KMS-11 (cell line): Measurements from ENCODE around the gene ART5.

Source experiments
- H2AFZ ChIP-seq: fragments of 200-600 bp; sonication (generic); 2 replicates; pipeline ENCODE4 v1.6.1; 2016; ENCODE audit warnings: antibody characterized with exemption, mixed run types, low read depth
- H3K27ac ChIP-seq: fragments of 200-600 bp; sonication (generic); 2 replicates; pipeline ENCODE4 v1.6.1; 2016; ENCODE audit warnings: mild to moderate bottlenecking, mixed run types
- H3K27me3 ChIP-seq: fragments of 200-600 bp; sonication (generic); 2 replicates; pipeline ENCODE4 v1.6.1; 2017; ENCODE audit warnings: mild to moderate bottlenecking, low read depth, mixed run types, moderate library complexity; ENCODE audit not compliant: insufficient read depth
- H3K36me3 ChIP-seq: fragments of 200-600 bp; sonication (generic); 2 replicates; pipeline ENCODE4 v1.6.1; 2017; ENCODE audit warnings: mild to moderate bottlenecking, mixed run types; ENCODE audit not compliant: insufficient read depth
- H3K4me1 ChIP-seq: fragments of 200-600 bp; sonication (generic); 2 replicates; pipeline ENCODE4 v1.6.1; 2016; ENCODE audit warnings: mild to moderate bottlenecking, low read depth, mixed run types; ENCODE audit not compliant: poor library complexity, severe bottlenecking
- H3K4me2 ChIP-seq: fragments of 200-600 bp; sonication (generic); 2 replicates; pipeline ENCODE4 v1.7.0; 2016; ENCODE audit warnings: mild to moderate bottlenecking, mixed run types
- H3K4me3 ChIP-seq: fragments of 200-600 bp; sonication (generic); IDR thresholded peaks from 2 replicates; pipeline ENCODE4 v1.6.1; 2017; ENCODE audit warnings: low read depth, low read length, mixed read lengths; ENCODE audit not compliant: insufficient read depth
- H3K79me2 ChIP-seq: fragments of 200-600 bp; sonication (generic); 2 replicates; pipeline ENCODE4 v1.6.1; 2016; ENCODE audit warnings: low read depth, mixed run types; ENCODE audit not compliant: insufficient read depth
- H3K9ac ChIP-seq: fragments of 200-600 bp; sonication (generic); 2 replicates; pipeline ENCODE4 v1.6.1; 2016; ENCODE audit warnings: mild to moderate bottlenecking, mixed run types
- H4K20me1 ChIP-seq: fragments of 200-600 bp; sonication (generic); 2 replicates; pipeline ENCODE4 v1.6.1; 2016; ENCODE audit warnings: mild to moderate bottlenecking, mixed run types; ENCODE audit not compliant: insufficient read depth
- CTCF ChIP-seq: fragments of 200-600 bp; sonication (generic); conservative IDR thresholded peaks from 2 replicates; pipeline ENCODE4 v1.6.1; 2017; ENCODE audit warnings: low read depth, mild to moderate bottlenecking, antibody characterized with exemption, low read length, moderate library complexity, mixed read lengths

Gene ART5

DNA sequence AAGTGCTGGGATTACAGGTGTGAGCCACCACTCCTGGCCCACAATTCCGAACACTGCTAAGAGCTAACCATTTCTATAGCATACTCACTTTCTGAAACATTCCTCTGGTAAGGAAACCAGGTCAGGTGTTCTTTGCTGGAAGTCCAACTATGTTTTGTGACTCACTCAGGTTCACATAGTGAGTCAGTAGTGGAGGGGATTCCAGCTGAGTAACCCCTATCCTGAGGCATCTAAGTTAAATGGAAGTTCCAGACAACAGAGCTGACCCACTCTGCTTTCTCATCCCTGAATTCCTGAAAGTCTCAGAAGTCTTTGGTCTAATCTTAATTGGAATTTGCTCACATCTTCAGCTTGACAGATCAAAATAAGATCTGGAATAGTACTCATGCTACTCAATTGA lies 32.4 kb upstream of the ART5 start:
- Histone ChIP-seq H3K4me2 (no peak overlapping the region), H3K4me1 (no peaks in the 10 kb centered on the region), H3K4me3 (no peak overlapping the region), H3K9ac (no peak overlapping the region), H3K27me3 (no peaks in the 10 kb centered on the region), H4K20me1 (no peaks in the 10 kb centered on the region), H3K79me2 (no peaks in the 10 kb centered on the region), H3K27ac (no peak overlapping the region), H2AFZ (no peak overlapping the region), H3K36me3 (peaks cover 1% of the 10 kb centered on the region; the same call in 1 of the 2 replicates)
- no peak for TF ChIP-seq CTCF

DNA sequence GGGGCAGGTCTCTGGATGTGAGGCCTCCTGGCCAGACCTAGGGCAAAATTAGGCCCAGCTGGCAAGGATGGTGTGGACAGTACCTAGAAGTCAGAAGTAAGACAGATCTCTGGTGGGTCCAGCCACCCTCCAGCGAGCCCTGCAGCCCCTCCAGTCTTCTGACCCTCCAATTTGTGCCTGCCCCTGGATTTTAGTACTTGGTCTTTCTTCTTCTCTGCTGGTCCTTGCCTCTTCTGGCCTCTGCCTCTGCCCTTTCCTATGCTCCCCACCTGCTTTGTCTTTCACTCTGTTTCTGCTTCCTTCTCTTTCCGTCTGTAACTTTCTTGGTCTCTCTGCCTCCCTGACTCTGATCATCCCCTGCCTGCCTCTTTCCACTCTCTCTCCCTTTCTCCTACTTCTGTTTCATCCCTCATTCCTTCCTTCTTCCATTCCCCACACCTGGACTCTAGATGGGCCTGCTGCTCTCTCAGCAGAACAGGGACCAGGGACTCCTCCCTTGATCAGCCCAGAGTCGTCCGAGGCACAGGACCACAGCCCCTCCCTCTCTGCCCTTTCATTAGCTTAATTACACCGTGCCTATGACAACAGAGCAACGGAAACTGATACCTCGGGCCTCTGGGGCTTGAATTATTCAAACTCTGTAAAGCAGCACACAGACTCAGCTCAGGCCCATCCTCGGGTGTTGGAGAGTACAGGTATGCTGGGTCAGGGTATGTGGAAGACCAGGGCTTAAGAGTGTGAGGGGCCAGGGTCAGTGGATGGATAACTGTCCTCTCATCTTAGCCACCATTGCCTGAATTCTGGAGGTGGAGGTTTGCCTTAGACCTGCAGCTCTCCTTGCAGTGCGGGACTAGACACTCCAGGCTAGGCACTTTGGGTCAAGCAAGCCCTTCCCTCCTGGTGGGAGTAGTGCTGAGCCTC lies 29.8 kb upstream of the ART5 start, which contains the start of gene CHRNA10:
CHRNA10 (minus strand) TSS at position 51 of the 921 bp plus-strand sequence. CDS start 72 bp downstream, outside the sequence.
- Histone ChIP-seq H3K4me2 (no peak within 1 kb of the TSS), H3K27ac (no peak within 1 kb of the TSS), H3K79me2 (no peaks in the 10 kb centered on the region), H4K20me1 (no peaks in the 10 kb centered on the region), H3K9ac (no peak within 1 kb of the TSS), H3K27me3 (no peaks in the 10 kb centered on the region), H3K36me3 (no peaks in the 10 kb centered on the region), H3K4me3 (no peak within 1 kb of the TSS), H2AFZ (no peak within 1 kb of the TSS), H3K4me1 (no peaks in the 10 kb centered on the region)
- no peak for TF ChIP-seq CTCF

DNA sequence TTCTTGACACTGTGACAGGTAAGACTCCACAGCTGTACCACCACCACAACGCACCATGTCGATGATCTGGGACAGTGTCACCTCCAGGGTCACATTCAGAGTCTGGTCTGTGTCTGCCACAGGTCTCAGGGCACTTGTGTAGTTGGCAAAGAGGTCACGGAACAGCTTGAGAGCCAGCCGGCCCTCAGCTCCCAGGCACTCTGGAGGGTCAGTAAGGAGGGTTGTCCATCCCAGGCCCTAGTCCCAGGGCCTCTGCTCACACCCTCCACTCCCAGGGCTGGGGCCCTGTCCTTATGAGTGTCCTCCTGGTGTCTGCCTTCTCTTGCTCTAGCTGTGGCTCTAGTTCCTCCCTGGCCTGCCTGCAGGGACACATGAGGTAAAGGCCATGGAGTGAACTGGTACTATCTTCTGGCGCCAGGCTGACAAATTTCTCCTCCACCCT lies 28.0 kb upstream of the ART5 start:
- H3K36me3 ChIP-seq, result no peaks in the 10 kb centered on the region

GRCh38 chr11:3669128-3669527 lies 27.3 kb upstream of the ART5 start:
- H3K9ac ChIP-seq, result no peak overlapping the region

More for the DNA sequence above, 28.0 kb upstream of the ART5 start:
- no peaks in the 10 kb centered on the region for H3K79me2 ChIP-seq
- no peaks in the 10 kb centered on the region for H4K20me1 ChIP-seq
- no peak for TF ChIP-seq CTCF
- H3K27me3 ChIP-seq, result no peaks in the 10 kb centered on the region
- no peak overlapping the region for H3K4me2 ChIP-seq
- no peak overlapping the region for H2AFZ ChIP-seq
- no peak overlapping the region for H3K4me3 ChIP-seq
- no peaks in the 10 kb centered on the region for H3K4me1 ChIP-seq
- no peak overlapping the region for H3K27ac ChIP-seq
- no peak overlapping the region for H3K9ac ChIP-seq

More at GRCh38 chr11:3669128-3669527, 27.3 kb upstream of the ART5 start:
- Histone ChIP-seq H3K4me2 (no peak overlapping the region), H3K4me1 (no peaks in the 10 kb centered on the region), H3K27me3 (no peaks in the 10 kb centered on the region), H3K79me2 (no peaks in the 10 kb centered on the region), H3K36me3 (no peaks in the 10 kb centered on the region), H3K4me3 (no peak overlapping the region), H2AFZ (no peak overlapping the region), H3K27ac (no peak overlapping the region), H4K20me1 (no peaks in the 10 kb centered on the region)
- TF ChIP-seq CTCF, result no peak
